NCI-H2107 treated with DMSO at 0.1 percent for 48 hours (cell line): ENCODE measurements around the gene COPS8.

ENCODE experiments used
- DNase-seq: peaks from one replicate; lab custom pipeline; 2025; ENCODE audit not compliant: unreplicated experiment; lab: John Stamatoyannopoulos, UW

The COPS8 gene

DNA sequence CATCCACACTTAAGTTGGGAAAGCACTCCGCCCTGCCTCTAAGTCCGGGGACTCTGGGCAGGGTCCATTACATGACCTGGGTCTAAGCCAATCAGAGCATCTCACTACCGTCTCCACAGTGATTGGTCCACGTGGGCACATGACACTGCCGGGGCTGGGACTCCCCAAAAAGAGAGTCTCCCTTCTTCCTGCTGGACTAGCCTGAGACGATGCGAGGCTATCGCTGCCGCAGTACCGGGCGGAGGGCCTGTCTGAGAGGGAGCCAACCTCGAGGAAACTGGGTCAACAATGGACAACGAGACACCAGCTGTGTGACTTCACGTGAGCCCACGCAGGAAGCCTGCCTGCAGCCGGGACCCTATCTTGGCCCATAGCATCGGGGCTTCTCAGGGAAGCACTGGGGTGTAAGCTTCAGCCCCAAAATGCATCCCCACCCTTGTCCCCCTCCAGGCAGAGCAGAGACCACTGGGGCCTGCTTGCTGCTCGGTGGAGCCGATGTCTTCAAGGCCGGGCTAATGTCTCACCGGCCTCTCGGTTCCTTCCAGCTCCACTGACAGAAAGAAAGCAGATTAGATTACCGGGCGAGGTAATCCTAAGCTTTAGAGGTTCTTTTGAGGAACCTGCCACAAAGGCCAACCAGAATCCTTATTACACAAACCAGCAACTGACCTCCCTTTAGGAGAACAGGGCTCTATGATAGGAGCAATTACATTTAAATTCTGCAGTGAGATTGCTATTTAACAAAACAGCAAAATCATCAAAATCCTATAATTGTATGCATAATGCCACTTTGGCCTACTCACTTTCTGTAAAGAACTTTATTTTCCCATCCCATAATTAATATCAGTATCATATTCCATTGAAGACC is 21.3 kb upstream of the COPS8 start:
- DNase-seq = no peak

DNA sequence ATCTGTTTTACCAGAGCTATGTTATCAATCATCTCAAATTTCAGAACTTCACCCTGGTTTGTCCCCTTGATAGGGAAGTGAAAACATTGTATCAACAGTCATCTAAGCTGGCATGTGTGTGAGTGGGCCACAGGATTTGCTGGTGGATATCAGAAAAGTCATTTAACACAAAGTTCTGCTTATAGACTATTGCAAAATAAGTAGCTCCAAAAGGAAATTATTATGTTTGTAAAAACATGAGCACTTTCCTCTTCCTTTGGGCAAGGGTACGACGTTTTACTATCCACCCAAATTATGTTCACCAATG is 20.7 kb upstream of the COPS8 start:
- DNase-seq = no peak

DNA sequence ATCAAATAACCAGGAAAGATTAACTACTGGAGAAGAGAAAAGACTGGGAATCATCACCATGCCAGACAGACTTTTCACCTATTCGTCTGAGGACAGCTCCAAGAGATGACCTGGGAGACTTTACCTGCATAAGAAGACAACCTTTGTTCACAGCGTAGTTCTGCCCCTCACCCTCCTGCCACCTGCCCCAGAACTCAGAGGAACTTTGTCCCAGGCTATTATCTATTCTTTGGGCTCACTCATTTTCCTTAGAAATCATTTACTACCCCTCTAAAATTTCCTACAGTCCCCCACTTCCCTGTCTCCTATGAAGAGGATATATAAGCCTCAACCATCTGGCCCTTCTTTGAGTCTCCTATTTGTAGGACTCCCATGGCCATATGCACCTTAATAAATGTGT is 19.3 kb upstream of the COPS8 start:
- DNase-seq = no peak

- no peak for DNase-seq
Observed at GRCh38 chr2:237068005-237068576, 17.6 kb upstream of the COPS8 start.

DNA sequence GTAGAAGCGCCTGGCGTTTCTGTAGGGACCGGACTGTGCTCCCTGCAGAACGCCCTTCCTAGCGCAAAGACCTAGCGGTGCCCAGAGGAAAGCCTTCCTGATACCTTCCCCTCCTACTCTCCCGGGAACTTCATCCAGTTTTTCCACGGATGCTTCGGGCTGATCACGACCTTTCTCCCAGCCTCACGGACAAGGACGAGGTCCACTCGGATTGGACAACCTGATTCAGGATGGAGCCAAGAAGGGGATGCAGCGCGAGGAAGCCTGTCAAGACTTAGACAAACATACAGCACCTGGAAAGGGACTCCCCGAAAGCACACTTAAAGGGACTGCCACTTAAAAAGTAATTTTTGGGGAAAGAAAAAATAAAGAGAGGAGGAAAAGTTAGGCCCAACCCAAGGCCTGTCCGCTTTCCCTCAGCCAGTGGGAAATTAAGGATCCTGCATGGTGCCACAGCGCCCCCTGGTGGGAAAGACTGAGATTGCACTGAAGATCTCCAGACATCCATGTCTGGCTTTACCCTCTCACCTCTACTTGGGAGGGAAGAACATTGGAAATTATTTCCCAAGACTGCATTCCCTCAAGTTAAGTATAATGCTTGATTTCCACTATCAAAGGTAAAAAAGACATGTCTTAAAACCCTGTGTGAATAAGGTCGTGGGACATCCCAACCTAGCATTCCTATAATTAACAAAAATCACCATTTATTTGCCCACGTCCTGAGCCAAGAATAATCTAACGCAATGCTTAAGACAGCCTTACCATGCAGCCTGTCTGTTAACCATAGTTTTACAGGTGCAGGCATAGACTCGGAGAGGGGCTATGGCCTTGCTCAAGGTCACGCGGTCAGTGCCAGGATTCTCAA is 13.4 kb upstream of the COPS8 start:
- no peak for DNase-seq

DNA sequence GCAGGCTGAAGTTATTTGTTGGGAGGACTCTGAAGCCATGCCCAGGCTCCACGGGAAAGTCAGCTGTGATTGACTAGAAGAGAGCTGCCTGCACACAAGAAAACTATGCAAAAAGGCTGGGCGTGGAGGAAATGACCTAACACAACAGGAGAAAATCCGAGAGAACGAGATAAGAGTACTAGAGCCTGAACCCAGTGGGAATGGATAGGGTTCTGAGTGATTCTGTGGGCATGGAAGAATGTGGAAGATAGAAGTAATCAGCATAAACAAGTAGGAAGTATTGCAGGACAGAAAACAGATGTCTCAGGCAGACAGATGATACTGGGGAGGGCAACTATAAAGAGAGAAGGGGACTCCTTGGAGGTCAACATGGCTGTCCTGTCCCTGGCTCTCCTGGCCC is 12.1 kb upstream of the COPS8 start:
- DNase-seq = no peak

- DNase-seq = no peak
Observed at GRCh38 chr2:237074211-237074993, 11.3 kb upstream of the COPS8 start.

GRCh38 chr2:237075749-237076599 is 9.7 kb upstream of the COPS8 start:
- DNase-seq = no peak

DNA sequence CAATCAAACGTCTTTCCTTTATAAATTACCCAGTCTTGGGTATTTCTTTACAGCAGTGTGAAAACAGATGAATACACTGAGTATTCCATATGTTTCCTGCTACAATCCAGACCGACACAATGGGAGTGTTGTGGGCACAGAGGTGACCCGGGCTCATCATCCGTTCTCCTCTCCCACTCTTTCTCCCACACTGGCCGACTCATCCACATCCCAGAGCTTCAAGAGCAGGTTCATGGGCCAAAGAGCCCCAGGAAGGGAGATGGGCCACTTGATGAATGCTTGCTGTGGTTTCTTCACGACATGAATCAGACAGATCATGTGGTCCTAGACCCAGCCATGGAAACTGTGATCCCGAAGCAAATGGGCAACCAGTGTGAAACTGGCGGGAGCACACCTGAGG is 4.1 kb upstream of the COPS8 start:
- no peak for DNase-seq

GRCh38 chr2:237083026-237083425 is 2.7 kb upstream of the COPS8 start:
- DNase-seq = no peak

GRCh38 chr2:237084444-237084843 is 1.2 kb upstream of the COPS8 start:
- no peak for DNase-seq

DNA sequence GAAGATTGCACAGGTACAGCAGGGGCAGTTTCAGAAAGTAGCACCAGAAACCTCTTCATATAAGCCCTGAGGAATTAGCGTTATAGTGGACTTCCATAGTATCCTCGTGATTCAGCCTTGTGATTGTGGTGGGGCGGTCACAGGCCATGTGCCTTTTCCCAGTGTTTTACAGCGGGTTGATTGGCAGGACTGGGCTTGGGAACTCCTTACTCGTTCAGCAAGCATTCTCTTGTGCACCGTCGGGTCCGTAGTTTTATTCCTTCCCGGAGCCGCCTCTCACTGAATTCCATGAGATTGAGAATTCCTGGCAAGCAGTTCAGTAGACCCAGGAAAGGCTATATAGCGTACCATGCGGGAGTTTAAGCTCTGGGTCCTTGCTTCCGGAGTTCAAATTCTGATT is 5.2 kb downstream of the COPS8 start:
- DNase-seq = no peak

GRCh38 chr2:237091779-237092436 is 6.2 kb downstream of the COPS8 start:
- DNase-seq = no peak

- no peak for DNase-seq
Observed at GRCh38 chr2:237092506-237092905, 6.8 kb downstream of the COPS8 start.

- no peak for DNase-seq
Observed at GRCh38 chr2:237092920-237093781, 7.5 kb downstream of the COPS8 start.

- DNase-seq = no peak
Observed at GRCh38 chr2:237096201-237096600, 10.5 kb downstream of the COPS8 start.

DNA sequence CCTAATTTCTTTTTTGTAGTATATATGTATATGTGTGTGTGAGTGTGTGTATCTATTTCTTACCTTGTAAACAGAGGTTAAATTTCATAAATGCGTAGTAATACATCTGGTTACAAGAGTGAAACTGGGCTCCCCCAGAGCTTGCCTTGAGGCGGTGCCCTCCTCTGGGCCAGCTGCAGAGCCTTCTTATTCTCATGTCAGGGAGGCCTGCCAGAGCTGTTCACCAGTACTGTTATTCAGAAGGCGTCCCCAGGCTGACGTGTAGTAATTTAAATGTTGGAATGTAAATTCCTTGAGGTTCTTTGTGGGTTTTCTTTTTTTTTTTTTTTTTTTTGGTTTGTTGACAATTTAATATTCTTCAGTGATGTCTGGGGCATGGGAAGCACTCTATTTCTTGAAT is 11.2 kb downstream of the COPS8 start:
- DNase-seq = no peak

DNA sequence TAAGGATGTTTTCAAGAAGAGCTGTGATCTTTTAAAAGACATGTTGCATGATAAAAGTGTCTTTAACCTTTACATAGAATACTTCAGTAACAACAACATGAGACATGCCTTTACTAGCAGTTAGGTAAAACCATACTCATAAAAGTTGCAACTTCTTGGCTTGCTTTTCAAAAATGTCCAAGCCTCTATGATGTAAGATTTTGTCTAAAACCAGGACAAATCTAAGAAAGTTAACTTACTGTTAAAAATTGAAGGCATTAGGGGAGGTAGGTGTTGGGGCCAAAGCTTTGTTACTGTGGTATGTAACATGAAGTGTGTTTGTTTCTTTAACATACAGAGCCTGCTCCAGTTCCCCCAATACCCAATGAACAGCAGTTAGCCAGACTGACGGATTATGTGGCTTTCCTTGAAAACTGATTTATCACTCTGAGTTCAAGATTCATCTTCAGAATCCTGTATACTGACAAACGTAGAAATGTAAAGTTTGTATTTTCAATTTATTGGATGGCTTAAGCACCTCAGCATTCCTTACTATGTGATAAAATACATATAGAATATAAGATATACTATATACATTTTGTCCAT is 11.7 kb downstream of the COPS8 start:
- no peak for DNase-seq
